AG09309 (cell line): Measurements from ENCODE around the gene GPR171.

Experiments
- DNase-seq: peaks from one replicate; pipeline ENCODE4 v3.0.0-alpha.2; 2010; ENCODE audit warnings: low read depth
- H3K4me3 ChIP-seq: 2 replicates; pipeline ENCODE4 v1.5.1; 2011; ENCODE audit warnings: mild to moderate bottlenecking, low read depth, low read length, moderate library complexity; ENCODE audit not compliant: control insufficient read depth
- TF ChIP-seq, protein P1 (sequence below): IDR thresholded peaks from 2 replicates; pipeline ENCODE4 v1.5.1; 2011; ENCODE audit warnings: mild to moderate bottlenecking, low read depth, low read length, inconsistent platforms; ENCODE audit not compliant: insufficient read depth, control insufficient read depth; ENCODE audit errors: missing control alignments

The GPR171 gene

DNA sequence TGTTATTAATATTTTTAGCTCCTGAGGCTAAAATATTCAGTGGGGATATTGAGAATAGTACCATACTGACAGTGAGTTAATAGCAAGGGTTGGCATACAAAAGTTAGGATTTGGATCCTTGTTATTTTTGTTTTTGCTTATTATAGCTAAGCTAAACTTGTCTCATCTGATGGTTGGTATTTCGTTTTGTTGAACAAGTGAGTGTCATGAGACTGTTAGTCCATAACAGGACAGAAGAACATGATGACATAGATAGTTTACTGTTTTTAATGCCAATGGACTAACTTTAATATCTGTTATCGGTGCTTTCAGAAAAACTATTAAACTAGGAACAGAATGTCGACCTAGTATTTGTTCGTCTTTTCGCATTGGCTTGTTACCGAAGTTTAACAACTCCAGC lies 48.5 kb downstream of the GPR171 start:
- no peak overlapping the region for H3K4me3 ChIP-seq
- DNase-seq: no peak
- TF ChIP-seq, protein P1, sequence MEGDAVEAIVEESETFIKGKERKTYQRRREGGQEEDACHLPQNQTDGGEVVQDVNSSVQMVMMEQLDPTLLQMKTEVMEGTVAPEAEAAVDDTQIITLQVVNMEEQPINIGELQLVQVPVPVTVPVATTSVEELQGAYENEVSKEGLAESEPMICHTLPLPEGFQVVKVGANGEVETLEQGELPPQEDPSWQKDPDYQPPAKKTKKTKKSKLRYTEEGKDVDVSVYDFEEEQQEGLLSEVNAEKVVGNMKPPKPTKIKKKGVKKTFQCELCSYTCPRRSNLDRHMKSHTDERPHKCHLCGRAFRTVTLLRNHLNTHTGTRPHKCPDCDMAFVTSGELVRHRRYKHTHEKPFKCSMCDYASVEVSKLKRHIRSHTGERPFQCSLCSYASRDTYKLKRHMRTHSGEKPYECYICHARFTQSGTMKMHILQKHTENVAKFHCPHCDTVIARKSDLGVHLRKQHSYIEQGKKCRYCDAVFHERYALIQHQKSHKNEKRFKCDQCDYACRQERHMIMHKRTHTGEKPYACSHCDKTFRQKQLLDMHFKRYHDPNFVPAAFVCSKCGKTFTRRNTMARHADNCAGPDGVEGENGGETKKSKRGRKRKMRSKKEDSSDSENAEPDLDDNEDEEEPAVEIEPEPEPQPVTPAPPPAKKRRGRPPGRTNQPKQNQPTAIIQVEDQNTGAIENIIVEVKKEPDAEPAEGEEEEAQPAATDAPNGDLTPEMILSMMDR: no peak

GRCh38 chr3:151152455-151153079 lies 50.4 kb downstream of the GPR171 start:
- no peak overlapping the region for H3K4me3 ChIP-seq
- no peak for DNase-seq
- TF ChIP-seq, protein P1: no peak
